Activated CD4-positive, CD25-positive, alpha-beta regulatory T cell treated with anti-CD3 and anti-CD28 coated beads, Interleukin-2, amount 50 U/mL, for 16 hours (primary cell): ENCODE results near the gene MLH1.
"Not testable (repeated sequence)": the region's sequence is repeated elsewhere in the genome, so short reads cannot be mapped to it uniquely, and the experiment has no call there.

Experiments
- DNase-seq: peaks from one replicate; pipeline ENCODE4 v3.0.0-alpha.2; 2020; ENCODE audit warnings: low read depth, low spot score

MLH1 gene

GRCh38 chr3:36993326-36994283 lies at the start of gene MLH1:
TSS of gene MLH1 (plus strand) at chr3:36993518. CDS start at chr3:36993548, 30 bp downstream.
- peak; percentile 87 for DNase-seq

- DNase-seq, result no peak
Measured at GRCh38 chr3:36943601-36944000, 49.7 kb upstream of the MLH1 start.

- no peak for DNase-seq
Measured at GRCh38 chr3:36944012-36944640, 49.2 kb upstream of the MLH1 start.

DNA sequence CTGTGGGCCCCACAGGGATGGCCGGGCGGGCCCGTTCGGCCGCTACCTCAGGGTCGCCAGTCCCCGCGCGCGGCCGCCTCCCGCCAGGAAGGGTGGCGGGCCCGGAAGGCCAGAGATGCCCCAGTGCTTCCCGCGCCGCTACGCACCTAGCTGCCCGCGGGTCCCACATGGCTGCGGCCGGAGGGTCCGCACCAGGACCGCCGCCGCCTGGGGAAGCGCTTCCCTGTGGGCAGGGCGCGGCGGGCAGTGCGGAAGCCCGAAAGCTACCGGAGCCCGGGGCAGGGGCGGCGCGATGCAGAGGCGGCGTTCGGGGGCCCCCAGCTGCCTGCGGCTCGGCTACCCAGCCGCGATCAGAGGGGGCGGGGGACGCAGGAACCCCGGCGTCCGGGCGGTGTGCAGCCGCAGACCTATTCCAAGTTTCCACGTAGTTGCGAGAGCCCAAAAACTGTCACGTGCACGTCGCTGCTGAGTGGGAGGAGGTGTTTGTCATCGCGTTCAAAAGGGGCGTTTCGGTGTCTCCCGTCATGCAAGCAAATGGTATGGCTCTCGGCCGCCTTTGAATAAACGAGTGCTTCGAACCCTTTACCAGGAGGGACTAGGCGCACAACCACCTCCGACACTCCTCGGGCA lies 48.6 kb upstream of the MLH1 start, which contains the start of gene TRANK1:
TRANK1 (minus strand) TSS at position 414 of the 630 bp plus-strand sequence; CDS start at position 169, 245 bp downstream.
- peak; percentile 65 for DNase-seq

GRCh38 chr3:36945333-36945980 lies 47.9 kb upstream of the MLH1 start:
- DNase-seq, result no peak

- not testable (repeated sequence) for DNase-seq
Measured at GRCh38 chr3:36947814-36948213, 45.5 kb upstream of the MLH1 start.

- no peak for DNase-seq
Measured at GRCh38 chr3:36954452-36955134, 38.7 kb upstream of the MLH1 start.

DNA sequence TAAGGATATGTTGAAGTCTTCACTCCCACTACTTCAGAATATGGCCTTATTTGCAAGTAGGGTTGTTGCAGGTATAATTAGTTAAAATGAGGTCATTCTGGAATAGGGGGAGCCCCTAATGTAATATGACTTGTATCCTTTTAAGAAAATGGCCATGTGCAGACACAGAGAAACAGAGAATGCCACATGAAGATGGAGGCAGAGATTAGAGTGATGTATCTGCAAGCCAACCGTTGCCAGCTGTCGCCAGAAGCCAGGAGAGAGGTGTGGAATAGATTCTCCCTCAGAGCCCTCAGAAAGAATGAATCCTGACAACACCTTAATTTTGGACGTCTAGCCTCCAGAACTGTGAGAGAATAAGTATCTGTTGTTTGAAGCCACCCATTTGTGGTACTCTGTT lies 37.2 kb upstream of the MLH1 start:
- DNase-seq, result no peak

- DNase-seq, result no peak
Measured at GRCh38 chr3:36957063-36957462, 36.3 kb upstream of the MLH1 start.

GRCh38 chr3:36957862-36958686 lies 35.2 kb upstream of the MLH1 start:
- DNase-seq, result no peak

DNA sequence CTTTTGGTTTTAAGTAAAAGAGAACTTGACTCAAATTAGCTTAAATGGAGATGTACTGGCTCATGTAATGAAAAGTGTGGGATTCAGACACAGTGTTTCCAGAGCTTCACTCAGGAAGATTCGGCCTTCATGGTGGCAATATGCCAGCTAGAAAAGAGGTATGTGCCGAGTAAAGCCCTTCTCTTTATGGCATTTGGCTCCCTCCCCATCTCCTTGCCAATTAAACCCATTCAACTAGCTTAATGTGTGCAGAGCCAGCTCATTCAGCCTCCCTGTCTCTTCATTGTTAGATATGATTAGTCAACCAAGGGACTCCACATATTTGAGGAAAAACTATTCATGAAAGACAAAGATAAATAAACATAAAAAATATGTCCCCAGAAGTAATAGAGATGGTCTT lies 33.5 kb upstream of the MLH1 start:
- DNase-seq, result no peak

DNA sequence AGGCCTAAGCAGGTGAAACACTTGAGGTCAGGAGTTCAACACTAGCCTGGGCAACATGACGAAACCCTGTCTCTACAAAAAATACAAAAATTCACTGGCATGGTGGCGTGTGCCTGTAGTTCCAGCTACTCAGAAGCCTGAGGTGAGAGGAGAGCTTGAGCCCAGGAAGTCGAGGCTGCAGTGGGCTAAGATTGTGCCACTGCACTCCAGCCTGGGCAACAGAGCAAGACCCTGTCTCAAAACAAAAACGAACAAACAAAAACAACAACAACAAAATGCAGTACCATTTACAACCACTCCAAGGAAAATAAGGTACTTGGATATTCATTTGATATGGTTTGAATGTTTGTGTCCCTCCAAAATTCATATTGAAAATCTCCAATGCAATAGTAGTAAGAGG lies 32.8 kb upstream of the MLH1 start:
- DNase-seq, result no peak

DNA sequence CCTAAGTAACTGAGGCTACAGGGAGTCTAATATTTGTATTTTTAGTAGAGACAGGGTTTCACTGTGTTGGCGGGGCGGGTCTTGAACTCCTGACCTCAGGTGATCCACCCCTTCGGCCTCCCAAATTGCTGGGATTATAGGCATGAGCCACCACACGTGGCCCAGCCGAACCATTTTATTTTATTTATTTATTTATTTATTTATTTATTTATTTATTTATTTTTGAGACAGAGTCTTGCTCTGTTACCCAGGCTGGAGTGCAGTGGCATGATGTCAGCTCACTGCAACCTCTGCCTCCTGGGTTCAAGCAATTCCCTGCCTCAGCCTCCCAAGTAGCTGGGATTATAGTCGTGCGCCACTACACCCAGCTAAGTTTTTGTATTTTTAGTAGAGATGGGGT lies 30.3 kb upstream of the MLH1 start:
- not testable (repeated sequence) for DNase-seq

DNA sequence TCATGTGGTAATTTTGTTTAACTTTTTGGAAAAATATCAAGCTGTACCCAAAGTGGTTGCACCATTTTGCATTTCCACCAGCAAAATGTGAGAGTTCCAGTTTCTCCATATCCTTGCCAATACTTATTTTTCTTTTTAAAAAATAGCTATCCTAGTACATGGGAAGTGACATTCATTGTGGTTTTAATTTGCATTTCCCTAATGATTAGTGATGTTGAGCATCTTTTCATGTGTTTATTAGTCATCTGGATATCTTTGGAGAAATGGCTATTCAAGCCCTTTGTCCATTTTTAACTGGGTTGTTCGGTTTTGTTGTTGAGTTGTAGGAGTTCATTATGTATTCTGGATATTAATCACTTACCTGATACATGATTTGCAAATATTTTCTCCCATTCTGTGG lies 29.0 kb upstream of the MLH1 start:
- DNase-seq, result no peak

DNA sequence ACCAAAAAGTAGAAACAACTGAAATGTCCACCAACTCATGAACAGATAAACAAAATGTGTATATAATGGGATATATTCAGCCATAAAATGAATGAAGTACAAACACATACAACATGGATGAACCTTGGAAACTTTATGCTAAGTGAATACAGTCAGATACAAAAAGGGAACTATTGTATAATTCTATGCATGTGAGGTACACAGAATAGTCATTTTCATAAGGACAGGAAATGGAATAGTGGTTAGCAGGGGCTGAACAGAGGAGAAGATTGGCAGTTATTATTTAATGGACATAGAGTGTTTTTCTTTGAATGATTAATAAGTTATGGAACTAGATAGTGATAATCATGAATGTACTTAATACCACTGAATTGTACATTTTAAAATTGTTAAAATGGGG lies 28.5 kb upstream of the MLH1 start:
- DNase-seq, result no peak

GRCh38 chr3:36965440-36965839 lies 27.9 kb upstream of the MLH1 start:
- DNase-seq, result no peak

DNA sequence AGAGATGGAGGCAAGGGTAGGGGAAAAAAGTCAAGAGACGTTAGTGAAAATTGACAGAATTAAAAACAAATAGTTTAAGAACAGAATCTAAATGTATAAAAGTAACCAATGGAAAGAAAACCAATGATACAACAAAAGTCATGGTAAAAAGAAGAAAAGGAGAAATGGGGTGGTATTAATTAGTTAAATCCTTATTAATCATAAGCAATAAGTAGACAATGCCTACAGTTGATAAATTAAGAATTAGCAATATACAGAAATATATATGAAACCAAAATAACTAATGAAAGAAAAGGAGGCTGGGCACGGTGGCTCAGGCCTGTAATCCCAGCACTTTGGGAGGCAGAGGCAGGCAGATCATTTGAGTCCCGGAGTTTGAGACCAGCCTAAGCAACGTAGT lies 24.2 kb upstream of the MLH1 start:
- DNase-seq, result no peak

DNA sequence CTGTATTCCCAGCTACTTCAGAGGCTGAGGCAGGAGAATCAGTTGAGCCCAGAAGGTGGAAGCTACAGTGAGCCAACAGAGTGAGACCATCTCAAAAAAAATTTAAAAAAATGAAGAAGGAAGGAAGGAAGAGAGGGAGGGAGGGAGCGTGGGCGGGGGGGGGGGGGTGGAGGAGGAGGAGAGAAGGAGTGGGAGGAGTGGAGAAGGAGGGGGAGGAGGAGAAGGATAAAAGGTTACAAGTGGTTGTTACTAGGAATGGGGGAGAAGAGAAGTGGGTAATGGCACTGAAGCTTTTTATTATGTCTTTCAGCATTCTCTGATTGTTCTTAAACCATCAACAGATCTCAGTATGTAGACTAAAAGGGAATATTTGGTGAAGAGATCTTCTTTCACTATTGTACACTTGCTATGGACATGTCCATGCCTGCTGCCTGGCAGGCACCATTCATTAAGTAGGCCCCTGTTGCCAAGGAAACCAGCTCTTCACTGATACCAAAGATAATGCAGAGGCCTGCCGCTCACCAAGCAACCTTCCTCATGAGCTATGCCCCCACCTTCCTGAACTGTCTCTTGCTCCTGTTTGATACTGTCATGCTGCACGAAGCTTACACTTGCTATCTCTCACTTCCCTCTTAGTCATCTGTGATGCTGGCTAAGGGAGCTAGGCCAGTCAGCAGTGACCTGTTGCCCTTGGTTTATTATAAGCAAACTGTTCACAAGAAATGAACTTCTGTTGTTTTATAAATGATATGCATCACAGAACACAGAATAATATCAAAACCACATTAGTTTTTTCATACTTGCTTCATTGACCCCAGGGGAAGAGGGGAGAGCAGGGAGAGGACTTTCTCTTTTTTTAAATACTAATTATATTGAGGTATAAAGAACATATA lies 23.5 kb upstream of the MLH1 start:
- DNase-seq, result no peak

- no peak for DNase-seq
Measured at GRCh38 chr3:36972163-36972562, 21.2 kb upstream of the MLH1 start.
